NB4 (cell line): Measurements from ENCODE around the gene PAQR7.

Experiments used
- MYC ChIP-seq: IDR thresholded peaks from 2 replicates; pipeline ENCODE4 v1.6.1; 2011; ENCODE audit warnings: low read depth, low read length
- POLR2A ChIP-seq: IDR thresholded peaks from 2 replicates; pipeline ENCODE4 v1.6.1; 2011; ENCODE audit warnings: mild to moderate bottlenecking; ENCODE audit not compliant: insufficient read length; ENCODE audit errors: extremely low read depth
- TF ChIP-seq, protein P1 (sequence below): IDR thresholded peaks from one replicate; pipeline ENCODE4 v1.5.1; 2012; ENCODE audit warnings: low read depth, low read length

DNA sequence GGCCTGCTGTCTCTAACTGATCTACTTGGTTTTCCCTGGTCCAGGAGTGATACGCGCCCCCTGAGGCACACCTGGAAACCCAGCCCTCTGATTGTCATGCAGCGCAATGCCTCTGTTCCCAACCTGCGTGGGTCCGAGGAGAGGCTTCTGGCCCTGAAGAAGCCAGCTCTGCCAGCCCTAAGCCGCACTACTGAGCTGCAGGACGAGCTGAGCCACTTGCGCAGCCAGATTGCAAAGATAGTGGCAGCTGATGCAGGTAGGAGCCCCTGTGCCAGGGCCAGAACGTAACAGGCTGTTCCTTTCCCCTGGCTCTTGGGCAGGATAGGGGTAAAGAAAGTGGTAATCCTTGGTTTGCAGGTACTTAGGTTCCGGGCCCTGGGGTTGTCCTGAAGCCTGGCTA lies 48.9 kb downstream of the PAQR7 start:
- TF ChIP-seq, protein P1, sequence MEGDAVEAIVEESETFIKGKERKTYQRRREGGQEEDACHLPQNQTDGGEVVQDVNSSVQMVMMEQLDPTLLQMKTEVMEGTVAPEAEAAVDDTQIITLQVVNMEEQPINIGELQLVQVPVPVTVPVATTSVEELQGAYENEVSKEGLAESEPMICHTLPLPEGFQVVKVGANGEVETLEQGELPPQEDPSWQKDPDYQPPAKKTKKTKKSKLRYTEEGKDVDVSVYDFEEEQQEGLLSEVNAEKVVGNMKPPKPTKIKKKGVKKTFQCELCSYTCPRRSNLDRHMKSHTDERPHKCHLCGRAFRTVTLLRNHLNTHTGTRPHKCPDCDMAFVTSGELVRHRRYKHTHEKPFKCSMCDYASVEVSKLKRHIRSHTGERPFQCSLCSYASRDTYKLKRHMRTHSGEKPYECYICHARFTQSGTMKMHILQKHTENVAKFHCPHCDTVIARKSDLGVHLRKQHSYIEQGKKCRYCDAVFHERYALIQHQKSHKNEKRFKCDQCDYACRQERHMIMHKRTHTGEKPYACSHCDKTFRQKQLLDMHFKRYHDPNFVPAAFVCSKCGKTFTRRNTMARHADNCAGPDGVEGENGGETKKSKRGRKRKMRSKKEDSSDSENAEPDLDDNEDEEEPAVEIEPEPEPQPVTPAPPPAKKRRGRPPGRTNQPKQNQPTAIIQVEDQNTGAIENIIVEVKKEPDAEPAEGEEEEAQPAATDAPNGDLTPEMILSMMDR, result no peak
- TF ChIP-seq MYC (no peak), POLR2A (no peak)
